H1 (cell line): ENCODE data around the gene ARHGDIB. TPM values are rescaled to one million over a fixed set of nuclear protein-coding genes. Genes with fewer than 3 reads are reported as not detected.

Source experiments
- CTCF ChIA-PET: fragments of 300-600 bp; sonication (Branson Sonifier 250); formaldehyde crosslinking; loops from one replicate; lab custom pipeline; 2021; ENCODE audit not compliant: partially characterized antibody; lab: Charles Lee
- POLR2A ChIA-PET: fragments of 300-600 bp; sonication (Branson Sonifier 250); formaldehyde crosslinking; loops from one replicate; lab custom pipeline; 2021; ENCODE audit warnings: inconsistent platforms; ENCODE audit not compliant: partially characterized antibody; lab: Charles Lee
- DNase-seq, 2 experiments: peaks; one replicate each; pipeline versions ENCODE4 v3.0.0 to v3.0.0-alpha.2; 2010 to 2022; ENCODE audit warnings: low spot score in 2 of 2, low read depth in 1 of 2, mixed read lengths in 1 of 2
- FAIRE-seq: peaks from 2 replicates; lab custom pipeline; 2011; peaks lifted over from hg19 to GRCh38; lab: Jason Lieb, UNC
- H2AFZ ChIP-seq: 2 replicates; pipeline ENCODE4 v1.8.1; 2012; ENCODE audit warnings: low read length, inconsistent platforms
- H2AK5ac ChIP-seq: 2 replicates; pipeline ENCODE4 v1.6.1; 2013; ENCODE audit warnings: low read depth, low read length
- H2BK120ac ChIP-seq: replicated peaks from 2 replicates; pipeline ENCODE3; 2013; ENCODE audit warnings: low read depth, low read length, inconsistent platforms
- H2BK12ac ChIP-seq: 2 replicates; pipeline ENCODE4 v1.6.1; 2013; ENCODE audit warnings: low read depth, low read length
- H2BK15ac ChIP-seq: 2 replicates; pipeline ENCODE4 v1.6.1; 2013; ENCODE audit warnings: low read length
- H2BK20ac ChIP-seq: 2 replicates; pipeline ENCODE4 v1.6.1; 2013; ENCODE audit warnings: low read length
- H2BK5ac ChIP-seq: 2 replicates; pipeline ENCODE4 v1.6.1; 2013; ENCODE audit warnings: low read depth, low read length
- H3K14ac ChIP-seq: 2 replicates; pipeline ENCODE4 v1.6.1; 2013; ENCODE audit warnings: inconsistent platforms; ENCODE audit not compliant: insufficient read length
- H3K18ac ChIP-seq: 2 replicates; pipeline ENCODE4 v1.6.1; 2013; ENCODE audit warnings: low read length; ENCODE audit errors: extremely low read depth
- H3K23ac ChIP-seq: 2 replicates; pipeline ENCODE4 v1.6.1; 2013; ENCODE audit warnings: inconsistent platforms; ENCODE audit not compliant: insufficient read length
- H3K23me2 ChIP-seq: 2 replicates; pipeline ENCODE4 v1.6.1; 2013; ENCODE audit warnings: low read depth, low read length
- H3K27ac ChIP-seq: 2 replicates; pipeline ENCODE4 v1.6.1; 2011; ENCODE audit warnings: low read depth, low read length, inconsistent platforms
- H3K27me3 ChIP-seq, 4 experiments: replicated peaks in 1 of 4; 1 replicate in 1 of 4; 2 replicates in 3 of 4; pipeline versions ENCODE4 v1.6.1 to v1.8.1; 2011 to 2013; ENCODE audit warnings: low read length in 3 of 4, mild to moderate bottlenecking in 3 of 4, inconsistent platforms in 2 of 4, mixed read lengths in 2 of 4, moderate library complexity in 1 of 4; ENCODE audit not compliant: control insufficient read depth in 3 of 4, insufficient read depth in 3 of 4; ENCODE audit errors: extremely low read depth in 1 of 4
- H3K36me3 ChIP-seq, 4 experiments: 2 replicates each; pipeline versions ENCODE4 v1.6.1 to v1.8.1; 2011 to 2013; ENCODE audit warnings: mild to moderate bottlenecking in 4 of 4, low read length in 3 of 4, moderate library complexity in 2 of 4, control low read depth in 1 of 4, inconsistent platforms in 1 of 4; ENCODE audit not compliant: insufficient read depth in 4 of 4, control insufficient read depth in 2 of 4
- H3K4ac ChIP-seq: replicated peaks from 2 replicates; pipeline ENCODE3; 2013; ENCODE audit warnings: low read length, low read depth, mixed read lengths, inconsistent platforms; ENCODE audit not compliant: insufficient read length
- H3K4me1 ChIP-seq, 4 experiments: replicated peaks in 1 of 4; 1 replicate in 1 of 4; 2 replicates in 3 of 4; pipeline versions ENCODE4 v1.6.1 to v1.8.1; 2011 to 2013; ENCODE audit warnings: low read length in 3 of 4, inconsistent platforms in 2 of 4, mixed read lengths in 1 of 4; ENCODE audit not compliant: insufficient read depth in 4 of 4, control insufficient read depth in 3 of 4
- H3K4me2 ChIP-seq, 2 experiments: 2 replicates each; pipeline versions ENCODE4 v1.6.1 to v1.8.1; 2011 to 2013; ENCODE audit warnings: low read depth in 2 of 2, low read length in 2 of 2, control low read depth in 1 of 2, inconsistent platforms in 1 of 2, mild to moderate bottlenecking in 1 of 2; ENCODE audit not compliant: insufficient read depth in 1 of 2
- H3K4me3 ChIP-seq, 4 experiments: fragments of 200-600, 300-600 bp in 1 of 4; sonication (generic), shearing (Covaris generic), sonication (Bioruptor Twin) in 1 of 4; 2 replicates each; pipeline versions ENCODE4 v1.5.1 to v1.8.1; 2011 to 2016; ENCODE audit warnings: low read length in 4 of 4, low read depth in 3 of 4, control low read depth in 2 of 4, inconsistent platforms in 2 of 4, mild to moderate bottlenecking in 2 of 4, mixed read lengths in 1 of 4, moderate library complexity in 1 of 4; ENCODE audit not compliant: insufficient read depth in 2 of 4; ENCODE audit errors: extremely low read depth in 1 of 4
- H3K56ac ChIP-seq: replicated peaks from 2 replicates; pipeline ENCODE3; 2013; ENCODE audit warnings: low read depth, mild to moderate bottlenecking, mixed read lengths, low read length, inconsistent platforms; ENCODE audit not compliant: insufficient read length
- H3K79me1 ChIP-seq: 2 replicates; pipeline ENCODE4 v1.6.1; 2013; ENCODE audit warnings: low read depth, low read length, control low read depth
- H3K79me2 ChIP-seq, 2 experiments: 2 replicates each; pipeline versions ENCODE4 v1.6.1 to v1.8.1; 2012 to 2013; ENCODE audit warnings: low read length in 2 of 2, mild to moderate bottlenecking in 2 of 2, inconsistent platforms in 1 of 2; ENCODE audit not compliant: insufficient read depth in 2 of 2, control insufficient read depth in 1 of 2
- H3K9ac ChIP-seq, 4 experiments: replicated peaks in 1 of 4; 1 replicate in 1 of 4; 2 replicates in 3 of 4; pipeline versions ENCODE4 v1.6.1 to v1.8.1; 2011 to 2013; ENCODE audit warnings: low read depth in 3 of 4, low read length in 3 of 4, control low read depth in 2 of 4, mild to moderate bottlenecking in 2 of 4, moderate library complexity in 2 of 4, inconsistent platforms in 1 of 4; ENCODE audit errors: extremely low read depth in 1 of 4
- H3K9me3 ChIP-seq, 2 experiments: 2 replicates each; pipeline versions ENCODE4 v1.6.1 to v1.8.1; 2012 to 2013; ENCODE audit warnings: mild to moderate bottlenecking in 2 of 2, moderate library complexity in 2 of 2, control low read depth in 1 of 2, inconsistent platforms in 1 of 2, low read depth in 1 of 2, low read length in 1 of 2, mixed read lengths in 1 of 2; ENCODE audit not compliant: insufficient read depth in 2 of 2
- H4K20me1 ChIP-seq, 2 experiments: replicated peaks in 1 of 2; 2 replicates each; pipeline versions ENCODE3 to v1.8.1; 2011 to 2013; ENCODE audit warnings: inconsistent platforms in 2 of 2, low read length in 2 of 2, mild to moderate bottlenecking in 1 of 2; ENCODE audit not compliant: insufficient read depth in 2 of 2, control insufficient read depth in 1 of 2
- H4K5ac ChIP-seq: 2 replicates; pipeline ENCODE4 v1.6.1; 2013; ENCODE audit warnings: low read length, low read depth, mixed read lengths, inconsistent platforms; ENCODE audit not compliant: insufficient read length
- H4K8ac ChIP-seq: 2 replicates; pipeline ENCODE4 v1.8.0; 2013; ENCODE audit warnings: mild to moderate bottlenecking, moderate library complexity, low read length, inconsistent platforms; ENCODE audit not compliant: insufficient read depth; ENCODE audit errors: extremely low read depth
- H4K91ac ChIP-seq: replicated peaks from 2 replicates; pipeline ENCODE3; 2013; ENCODE audit warnings: low read length, mixed read lengths, inconsistent platforms; ENCODE audit not compliant: insufficient read length
- NANOG ChIP-seq: IDR thresholded peaks from 2 replicates; pipeline ENCODE4 v1.6.1; 2011; ENCODE audit warnings: low read length, low read depth, mild to moderate bottlenecking, inconsistent platforms; ENCODE audit not compliant: insufficient read depth, poor library complexity, severe bottlenecking
- YY1 ChIP-seq: IDR thresholded peaks from 2 replicates; pipeline ENCODE4 v1.6.1; 2011; ENCODE audit warnings: low read depth, mild to moderate bottlenecking, low read length
- WGBS, 2 experiments: shearing (Covaris generic) in 1 of 2; methylation state at CpG; one replicate each; pipeline versions ENCODE4 v1.1.6 to v1.1.7; 2013 to 2015; ENCODE audit warnings: low lambda C conversion rate in 2 of 2, mixed read lengths in 2 of 2, inconsistent platforms in 1 of 2, low coverage in 1 of 2, missing lambda C conversion rate in 1 of 2; ENCODE audit not compliant: insufficient replicate concordance in 2 of 2, insufficient coverage in 1 of 2, insufficient read length in 1 of 2; ENCODE audit errors: extremely low coverage in 1 of 2, missing lambda C conversion rate in 1 of 2; 5-methylcytosine and 5-hydroxymethylcytosine counted together
- polyA plus RNA-seq, 7 experiments: library from polyadenylated mRNA; depleted of rRNA in 3 of 7; stranded (reverse) in 5 of 7; unstranded in 2 of 7; fragments of >200 nt in 5 of 7; fragments of 200-250 nt in 2 of 7; gene quantifications; 1 replicate in 5 of 7; 2 replicates in 1 of 7; 4 replicates in 1 of 7; pipeline versions ENCODE4 v1.2.1 to v1.2.3, GENCODE V29; 2011 to 2013; ENCODE audit warnings: missing spikeins in 2 of 7, mixed read lengths in 2 of 7
- total RNA-seq: library from RNA; stranded (reverse); fragmentation: NEBNext Ultra II Directional; extraction: Animal tissue kit (Norgen Biotek cat#: 25700); gene quantifications from 2 replicates; pipeline ENCODE4 v1.2.1, GENCODE V29; 2021

The ARHGDIB gene
- total and polyA plus RNA-seq, 2 of the 8 experiments (the other 6 are each of a cell fraction or from before 2014, with no cell fraction given): 0.82 to 1.3 TPM

DNA sequence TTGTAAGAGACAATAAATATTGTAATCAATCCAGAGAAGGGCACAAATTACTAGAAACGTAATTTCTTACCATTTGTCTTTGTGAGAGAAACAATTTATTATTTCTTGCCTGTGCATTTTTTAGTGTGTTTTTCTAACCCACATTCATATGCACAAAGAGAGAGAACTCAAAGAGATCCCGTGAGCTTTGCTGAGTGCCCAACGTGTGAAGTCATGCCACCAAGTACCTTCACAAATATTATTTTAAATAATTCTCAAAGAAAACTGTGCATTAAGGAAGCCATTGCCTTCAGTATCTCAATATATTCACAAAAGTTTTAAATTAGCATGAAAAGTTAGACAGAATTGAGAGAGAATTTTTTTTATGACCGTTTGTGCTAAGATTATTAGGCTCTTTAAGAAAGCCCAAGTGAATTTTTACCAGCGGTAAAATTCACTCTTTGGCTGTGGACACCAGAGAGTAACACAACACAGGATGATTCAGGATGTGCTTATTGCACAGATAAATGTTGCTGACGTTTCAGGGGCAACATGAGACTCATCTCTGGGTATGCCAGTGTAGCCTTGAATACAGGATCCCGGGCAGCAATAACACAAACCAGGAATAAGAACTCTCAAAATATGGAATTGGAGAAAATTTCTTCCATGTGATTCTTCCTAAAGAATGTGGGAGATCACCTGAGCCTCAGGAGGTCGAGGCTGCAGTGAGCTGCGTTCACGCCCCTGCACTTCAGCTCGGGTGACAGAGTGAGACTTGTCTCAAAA lies 2.9 kb downstream of the ARHGDIB start:
- H4K91ac ChIP-seq: no peak overlapping the region
- no peaks in the 10 kb centered on the region for H3K79me1 ChIP-seq
- no peak overlapping the region for H2BK5ac ChIP-seq
- H2BK120ac ChIP-seq: no peak overlapping the region
- CTCF ChIA-PET: interaction anchor here (0.8 to 3.7 kb wide), 4 partner anchors 20 to 35 kb away, joined by 3 to 18 read pairs (median 6); partner anchors contain the start of gene ERP27
- FAIRE-seq (no peak), DNase-seq (no peak)
- no peaks in the 10 kb centered on the region for H3K9me3 ChIP-seq
- H3K18ac ChIP-seq: no peak overlapping the region
- H2AFZ ChIP-seq: no peak overlapping the region
- H4K5ac ChIP-seq: no peak overlapping the region
- no peak overlapping the region for H2BK12ac ChIP-seq
- H2AK5ac ChIP-seq: no peak overlapping the region
- no peak overlapping the region for H3K4me2 ChIP-seq
- H3K4me3 ChIP-seq: no peak overlapping the region
- no peaks in the 10 kb centered on the region for H3K4me1 ChIP-seq
- no peaks in the 10 kb centered on the region for H3K79me2 ChIP-seq
- no peak overlapping the region for H3K4ac ChIP-seq
- no peaks in the 10 kb centered on the region for H4K20me1 ChIP-seq
- no peaks in the 10 kb centered on the region for H3K23me2 ChIP-seq
- H3K27ac ChIP-seq: no peak overlapping the region
- POLR2A ChIA-PET: no interaction called here
- no peak overlapping the region for H3K56ac ChIP-seq
- H3K9ac ChIP-seq: no peak overlapping the region
- H3K23ac ChIP-seq: no peak overlapping the region
- no peaks in the 10 kb centered on the region for H3K27me3 ChIP-seq
- H3K36me3 ChIP-seq: no peaks in the 10 kb centered on the region
- no peak overlapping the region for H4K8ac ChIP-seq
- WGBS, 2 experiments: 89% methylated on average over 11 of the region's 11 CpGs; no CpG with 5 or more reads in 1 of the 2 experiments
- no peak overlapping the region for H3K14ac ChIP-seq
- no peak overlapping the region for H2BK20ac ChIP-seq
- no peak overlapping the region for H2BK15ac ChIP-seq
- TF ChIP-seq NANOG (no peak), YY1 (no peak)
